HG03442 (cell line): ENCODE measurements around the gene PLS1.
"Not testable (repeated sequence)": the region's sequence is repeated elsewhere in the genome, so short reads cannot be mapped to it uniquely, and the experiment has no call there.

Experiments used
- ATAC-seq: cut with Tn5 transposase; IDR thresholded peaks from one replicate; pipeline ENCODE4 v1.9.1; 2021; ENCODE audit warnings: mild to moderate bottlenecking, moderate library complexity; ENCODE audit not compliant: unreplicated experiment

Gene PLS1

GRCh38 chr3:142595581-142595950 is 627 bp upstream of the PLS1 start:
- no peak for ATAC-seq

GRCh38 chr3:142596726-142597088 is 514 bp downstream of the PLS1 start:
- ATAC-seq: no peak

- ATAC-seq: no peak
These were observed 1.7 kb downstream of the PLS1 start for GRCh38 chr3:142597906-142598305.

- ATAC-seq: no peak
These were observed 5.5 kb downstream of the PLS1 start for GRCh38 chr3:142601713-142602112.

- ATAC-seq: no peak
These were observed 6.6 kb downstream of the PLS1 start for GRCh38 chr3:142602619-142603385.

GRCh38 chr3:142603386-142603705 is 7.2 kb downstream of the PLS1 start:
- not testable (repeated sequence) for ATAC-seq

- ATAC-seq: no peak
These were observed 8.7 kb downstream of the PLS1 start for GRCh38 chr3:142604940-142605339.

GRCh38 chr3:142608631-142609030 is 12.4 kb downstream of the PLS1 start:
- no peak for ATAC-seq

- no peak for ATAC-seq
These were observed 12.9 kb downstream of the PLS1 start for GRCh38 chr3:142609136-142609535.

GRCh38 chr3:142611206-142611605 is 15.0 kb downstream of the PLS1 start:
- no peak for ATAC-seq

GRCh38 chr3:142613491-142613890 is 17.3 kb downstream of the PLS1 start:
- no peak for ATAC-seq

- no peak for ATAC-seq
These were observed 17.9 kb downstream of the PLS1 start for GRCh38 chr3:142614059-142614626.

GRCh38 chr3:142615171-142615570 is 19.0 kb downstream of the PLS1 start:
- no peak for ATAC-seq

- ATAC-seq: no peak
These were observed 22.8 kb downstream of the PLS1 start for GRCh38 chr3:142618917-142619461.

- no peak for ATAC-seq
These were observed 26.2 kb downstream of the PLS1 start for GRCh38 chr3:142622405-142622804.

GRCh38 chr3:142623194-142623593 is 27.0 kb downstream of the PLS1 start:
- ATAC-seq: no peak

GRCh38 chr3:142624341-142625152 is 28.4 kb downstream of the PLS1 start:
- no peak for ATAC-seq

- no peak for ATAC-seq
These were observed 28.9 kb downstream of the PLS1 start for GRCh38 chr3:142625153-142625440.

- no peak for ATAC-seq
These were observed 30.8 kb downstream of the PLS1 start for GRCh38 chr3:142626971-142627370.

- peak; percentile 72 for ATAC-seq
These were observed 32.6 kb downstream of the PLS1 start for GRCh38 chr3:142628801-142629200.

- ATAC-seq: no peak
These were observed 36.9 kb downstream of the PLS1 start for GRCh38 chr3:142633073-142633472.

- ATAC-seq: no peak
These were observed 39.9 kb downstream of the PLS1 start for GRCh38 chr3:142636050-142636449.
